PC-9 (cell line): ENCODE data around the gene GNAS. TPM values are rescaled to one million over a fixed set of nuclear protein-coding genes. Genes with fewer than 3 reads are reported as not detected.

Source experiments
- BruUV-seq: library from RNA; stranded (reverse); fragments of 400-500 nt; replicated peaks from 2 replicates; lab custom pipeline; 2021; lab: Mats Ljungman, UMichigan
- CTCF ChIA-PET: fragments of 300-600 bp; sonication (Branson Sonifier 250); formaldehyde crosslinking; loops from one replicate; lab custom pipeline; 2022; ENCODE audit warnings: antibody characterized with exemption; lab: Charles Lee
- POLR2A ChIA-PET: fragments of 300-600 bp; sonication (Branson Sonifier 250); formaldehyde crosslinking; loops from one replicate; lab custom pipeline; 2022; ENCODE audit warnings: antibody characterized with exemption; ENCODE audit not compliant: unreplicated experiment; lab: Charles Lee
- DNase-seq, 2 experiments: peaks; one replicate each; pipeline versions ENCODE4 v3.0.0 to v3.0.0-alpha.2; 2015 to 2022; ENCODE audit warnings: mixed read lengths in 1 of 2
- H2AFZ ChIP-seq: fragments of 200-600 bp; sonication (generic); 2 replicates; pipeline ENCODE4 v1.8.1; 2017; ENCODE audit warnings: antibody characterized with exemption
- H3F3A ChIP-seq: fragments of 200-600 bp; sonication (generic); 2 replicates; pipeline ENCODE4 v1.8.1; 2017; ENCODE audit warnings: antibody characterized with exemption, mild to moderate bottlenecking, low read depth; ENCODE audit not compliant: insufficient read depth
- H3K27ac ChIP-seq: fragments of 200-600 bp; sonication (generic); 2 replicates; pipeline ENCODE4 v1.6.1; 2016; ENCODE audit warnings: mixed run types
- H3K27me3 ChIP-seq: fragments of 200-600 bp; sonication (generic); 2 replicates; pipeline ENCODE4 v1.6.1; 2016; ENCODE audit warnings: low read depth, mixed run types; ENCODE audit not compliant: insufficient read depth
- H3K36me3 ChIP-seq: fragments of 200-600 bp; sonication (generic); 2 replicates; pipeline ENCODE4 v1.6.1; 2016; ENCODE audit warnings: low read depth, mixed run types
- H3K4me1 ChIP-seq: fragments of 200-600 bp; sonication (generic); replicated peaks from 2 replicates; pipeline ENCODE4 v1.6.1; 2016; ENCODE audit warnings: mixed run types; ENCODE audit not compliant: insufficient read depth
- H3K4me2 ChIP-seq: fragments of 200-600 bp; sonication (generic); 2 replicates; pipeline ENCODE4 v1.6.1; 2017; ENCODE audit warnings: mixed run types
- H3K4me3 ChIP-seq: fragments of 200-600 bp; sonication (generic); 2 replicates; pipeline ENCODE4 v1.6.1; 2016; ENCODE audit warnings: mixed run types
- H3K79me2 ChIP-seq: fragments of 200-600 bp; sonication (generic); 2 replicates; pipeline ENCODE4 v1.6.1; 2017; ENCODE audit warnings: low read depth, mixed run types
- H3K9me2 ChIP-seq: fragments of 200-600 bp; sonication (generic); 2 replicates; pipeline ENCODE4 v1.8.1; 2017; ENCODE audit warnings: mild to moderate bottlenecking; ENCODE audit not compliant: insufficient read depth
- H3K9me3 ChIP-seq: fragments of 200-600 bp; sonication (generic); 2 replicates; pipeline ENCODE4 v1.8.1; 2016; ENCODE audit warnings: low read depth; ENCODE audit not compliant: insufficient read depth
- H4K20me1 ChIP-seq: fragments of 200-600 bp; sonication (generic); 2 replicates; pipeline ENCODE4 v1.8.1; 2017; ENCODE audit not compliant: insufficient read depth
- CTCF ChIP-seq: fragments of 200-600 bp; sonication (generic); conservative IDR thresholded peaks from 2 replicates; pipeline ENCODE4 v1.6.1; 2017; ENCODE audit warnings: mixed run types, antibody characterized with exemption, mild to moderate bottlenecking, moderate library complexity
- EZH2 ChIP-seq: fragments of 200-600 bp; sonication (generic); IDR thresholded peaks from 2 replicates; pipeline ENCODE4 v1.8.0; 2017; ENCODE audit warnings: antibody characterized with exemption, low read depth
- intact Hi-C: fragments of 100-400 bp; cut with micrococcal nuclease; formaldehyde crosslinking; loops from one replicate; pipeline ENCODE4 v1.10.0; 2022; ENCODE audit not compliant: unreplicated experiment
- total RNA-seq: library from RNA; stranded (reverse); gene quantifications from 2 replicates; pipeline ENCODE4 v1.2.3, GENCODE V29; 2021

Gene GNAS
- total RNA-seq, 1 experiment from 2014 or later = 929 TPM

- Histone ChIP-seq H3K4me3 (no peak overlapping the region), H3F3A (no peaks in the 10 kb centered on the region), H3K4me2 (no peak overlapping the region), H3K27me3 (peaks cover 34% of the 10 kb centered on the region), H3K4me1 (no peaks in the 10 kb centered on the region), H4K20me1 (no peaks in the 10 kb centered on the region), H3K9me3 (no peaks in the 10 kb centered on the region), H3K9me2 (no peaks in the 10 kb centered on the region), H3K79me2 (no peaks in the 10 kb centered on the region), H3K36me3 (0 out of 2 replicates have a peak, but pooled peaks cover 6% of the 10 kb centered on the region), H3K27ac (no peak overlapping the region), H2AFZ (no peak overlapping the region)
- DNase-seq = no peak
- ChIA-PET POLR2A (no interaction called here), CTCF (no interaction called here)
- no peak for TF ChIP-seq EZH2
- TF ChIP-seq CTCF = no peak
- no TSS peak for BruUV-seq
- intact Hi-C loops = no loop called here
Observed at GRCh38 chr20:58840816-58841538, 11.5 kb upstream of the GNAS start.

- Histone ChIP-seq H3K79me2 (no peaks in the 10 kb centered on the region), H3K9me3 (no peaks in the 10 kb centered on the region), H3K9me2 (no peaks in the 10 kb centered on the region), H3K27me3 (peaks cover 34% of the 10 kb centered on the region), H3F3A (no peaks in the 10 kb centered on the region), H4K20me1 (no peaks in the 10 kb centered on the region), H3K4me1 (no peaks in the 10 kb centered on the region), H3K36me3 (no peaks in the 10 kb centered on the region), H3K27ac (no peak overlapping the region), H3K4me2 (no peak overlapping the region), H3K4me3 (no peak overlapping the region), H2AFZ (no peak overlapping the region)
- no TSS peak for BruUV-seq
- intact Hi-C loops = no loop called here
- ChIA-PET POLR2A (no interaction called here), CTCF (no interaction called here)
- no peak for TF ChIP-seq CTCF
- TF ChIP-seq EZH2 = no peak
- no peak for DNase-seq
Observed at GRCh38 chr20:58841539-58842264, 10.8 kb upstream of the GNAS start.

GRCh38 chr20:58842276-58842675 lies 10.2 kb upstream of the GNAS start:
- CTCF ChIA-PET = no interaction called here
- Histone ChIP-seq H3K4me1 (no peaks in the 10 kb centered on the region), H3K9me3 (no peaks in the 10 kb centered on the region), H3K36me3 (no peaks in the 10 kb centered on the region), H3K9me2 (no peaks in the 10 kb centered on the region), H4K20me1 (no peaks in the 10 kb centered on the region), H3K4me3 (no peak overlapping the region), H2AFZ (no peak overlapping the region), H3K79me2 (no peaks in the 10 kb centered on the region), H3K4me2 (no peak overlapping the region), H3F3A (no peaks in the 10 kb centered on the region), H3K27ac (no peak overlapping the region), H3K27me3 (peaks cover 34% of the 10 kb centered on the region)
- POLR2A ChIA-PET = no interaction called here
- DNase-seq = no peak
- BruUV-seq = no TSS peak
- no peak for TF ChIP-seq CTCF
- no peak for TF ChIP-seq EZH2
- intact Hi-C loops = no loop called here
